Limb (tissue), 2 donors: ENCODE data around the gene KLRF2.
"Not testable (repeated sequence)": the region's sequence is repeated elsewhere in the genome, so short reads cannot be mapped to it uniquely, and the experiment has no call there.

Experiments
- DNase-seq, 2 donors: peaks; one replicate each; pipeline ENCODE4 v3.0.0-alpha.2; 2016; ENCODE audit errors: extremely low spot score in 2 of 2

The KLRF2 gene

GRCh38 chr12:9881246-9881645, at the start of gene KLRF2:
TSS of gene KLRF2 (plus strand) at chr12:9881489. CDS start at chr12:9881596, 107 bp downstream.
- DNase-seq, result no peak

GRCh38 chr12:9831720-9832119, 49.6 kb upstream of the KLRF2 start:
- DNase-seq, result no peak

GRCh38 chr12:9843407-9843806, 37.9 kb upstream of the KLRF2 start:
- no peak for DNase-seq

- no peak for DNase-seq
These were observed 32.4 kb upstream of the KLRF2 start for GRCh38 chr12:9848899-9849298.

- DNase-seq, result no peak
These were observed 30.2 kb upstream of the KLRF2 start for GRCh38 chr12:9851050-9851449.

GRCh38 chr12:9851927-9852326, 29.4 kb upstream of the KLRF2 start:
- no peak for DNase-seq

GRCh38 chr12:9856151-9856550, 25.1 kb upstream of the KLRF2 start:
- DNase-seq, result no peak

- DNase-seq, result no peak
These were observed 24.4 kb upstream of the KLRF2 start for GRCh38 chr12:9856894-9857293.

GRCh38 chr12:9858135-9858534, 23.2 kb upstream of the KLRF2 start:
- DNase-seq, result no peak

GRCh38 chr12:9864913-9865675, 16.2 kb upstream of the KLRF2 start:
- DNase-seq, result no peak

GRCh38 chr12:9866860-9867269, 14.4 kb upstream of the KLRF2 start:
- DNase-seq, result no peak

- no peak for DNase-seq
These were observed 13.8 kb upstream of the KLRF2 start for GRCh38 chr12:9867531-9867930.

GRCh38 chr12:9868311-9868801, 12.9 kb upstream of the KLRF2 start:
- DNase-seq, result no peak

- DNase-seq, result no peak
These were observed 12.4 kb upstream of the KLRF2 start for GRCh38 chr12:9868951-9869306.

- DNase-seq, result no peak
These were observed 11.8 kb upstream of the KLRF2 start, which contains the start of gene CLEC2B for GRCh38 chr12:9869307-9870161. TSS of gene CLEC2B (minus strand) at chr12:9869354.

GRCh38 chr12:9870286-9870866, 10.9 kb upstream of the KLRF2 start:
- no peak for DNase-seq

- DNase-seq, result no peak
These were observed 9.1 kb upstream of the KLRF2 start for GRCh38 chr12:9872162-9872561.

- DNase-seq, result no peak
These were observed 8.5 kb upstream of the KLRF2 start for GRCh38 chr12:9872742-9873141.

GRCh38 chr12:9876120-9876519, 5.2 kb upstream of the KLRF2 start:
- DNase-seq, result not testable (repeated sequence)

GRCh38 chr12:9880532-9881078, 684 bp upstream of the KLRF2 start:
- no peak for DNase-seq

- no peak for DNase-seq
These were observed 699 bp downstream of the KLRF2 start for GRCh38 chr12:9881988-9882387.

GRCh38 chr12:9883175-9883574, 1.9 kb downstream of the KLRF2 start:
- no peak for DNase-seq
